Suppressor macrophage (primary cell): ENCODE results near the gene APH1A.
"Not testable (repeated sequence)": the region's sequence is repeated elsewhere in the genome, so short reads cannot be mapped to it uniquely, and the experiment has no call there.

Experiments used
- DNase-seq, 4 experiments: peaks; one replicate each; pipeline ENCODE4 v3.0.0-alpha.2; 2020 to 2022
- total RNA-seq, 17 experiments: gene quantifications; one replicate each; lab custom pipeline; 2026; ENCODE audit warnings: mixed read lengths in 6 of 17, inconsistent platforms in 3 of 17; lab: John Stamatoyannopoulos, UW

APH1A gene
- total RNA-seq, result 151 to 264 (median 183) reads per million in 17 experiments

- peak; percentile 97 to 99 (median 98) for DNase-seq
Observed at GRCh38 chr1:150268705-150269403, at the start of gene APH1A. Gene APH1A (minus strand): TSS chr1:150269016. CDS start chr1:150268810, 206 bp downstream.

GRCh38 chr1:150314691-150315090 lies 45.9 kb upstream of the APH1A start:
- DNase-seq, result not testable (repeated sequence)

- DNase-seq, result no peak
Observed at GRCh38 chr1:150311762-150312161, 42.9 kb upstream of the APH1A start.

- DNase-seq, result no peak
Observed at GRCh38 chr1:150309758-150310508, 41.1 kb upstream of the APH1A start.

- DNase-seq, result not testable (repeated sequence)
Observed at GRCh38 chr1:150308585-150308984, 39.8 kb upstream of the APH1A start.

- DNase-seq, result no peak
Observed at GRCh38 chr1:150302902-150303301, 34.1 kb upstream of the APH1A start.

DNA sequence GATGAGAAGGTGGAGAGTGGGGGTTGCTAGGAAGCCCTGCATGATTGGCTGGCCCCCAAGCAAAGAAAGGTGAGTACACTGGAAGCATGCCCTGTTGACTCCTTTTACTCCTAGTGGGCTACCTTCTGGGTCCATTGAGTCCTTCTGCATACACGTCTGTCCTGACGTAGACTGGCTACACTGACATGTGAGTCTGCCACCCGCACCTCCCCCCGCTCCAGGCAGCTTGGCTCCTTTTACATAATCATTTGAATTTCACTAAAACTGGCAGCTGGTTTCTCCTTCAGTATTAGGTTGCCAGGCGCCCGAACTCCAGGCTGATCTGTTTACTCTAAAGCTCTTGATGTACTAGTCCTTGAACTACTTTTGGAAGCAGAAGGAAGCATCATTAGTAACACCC lies 33.5 kb upstream of the APH1A start:
- DNase-seq, result no peak

GRCh38 chr1:150299716-150300115 lies 30.9 kb upstream of the APH1A start:
- no peak for DNase-seq

- DNase-seq, result no peak
Observed at GRCh38 chr1:150295476-150295875, 26.7 kb upstream of the APH1A start.

GRCh38 chr1:150293433-150294253 lies 24.8 kb upstream of the APH1A start, which contains the start of gene MRPS21:
Gene MRPS21 (plus strand): TSS chr1:150293861. CDS start chr1:150294367, 506 bp downstream.
- DNase-seq, result peak; percentile 91 to 94 (median 94)

DNA sequence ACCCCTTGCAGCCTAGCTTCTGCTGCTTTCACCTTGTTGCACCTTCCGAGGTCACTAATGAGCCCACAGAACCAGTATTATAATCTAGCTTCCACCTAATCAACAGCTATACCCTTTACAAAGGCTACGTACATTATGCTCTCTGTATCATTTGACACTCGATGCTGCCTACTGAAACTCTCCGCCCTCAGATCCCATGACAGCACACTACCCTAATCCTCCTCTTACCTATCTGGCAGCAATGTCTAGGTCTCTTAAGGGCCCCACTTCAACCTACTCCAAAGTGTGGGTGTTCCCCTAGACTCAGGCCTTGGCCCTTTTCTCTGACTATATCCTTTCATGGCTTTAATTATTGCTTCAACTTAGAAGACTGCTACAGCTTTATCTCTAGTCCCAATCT lies 20.0 kb upstream of the APH1A start:
- DNase-seq, result no peak

- no peak for DNase-seq
Observed at GRCh38 chr1:150288382-150288781, 19.6 kb upstream of the APH1A start.

GRCh38 chr1:150283260-150283659 lies 14.4 kb upstream of the APH1A start:
- DNase-seq, result no peak

DNA sequence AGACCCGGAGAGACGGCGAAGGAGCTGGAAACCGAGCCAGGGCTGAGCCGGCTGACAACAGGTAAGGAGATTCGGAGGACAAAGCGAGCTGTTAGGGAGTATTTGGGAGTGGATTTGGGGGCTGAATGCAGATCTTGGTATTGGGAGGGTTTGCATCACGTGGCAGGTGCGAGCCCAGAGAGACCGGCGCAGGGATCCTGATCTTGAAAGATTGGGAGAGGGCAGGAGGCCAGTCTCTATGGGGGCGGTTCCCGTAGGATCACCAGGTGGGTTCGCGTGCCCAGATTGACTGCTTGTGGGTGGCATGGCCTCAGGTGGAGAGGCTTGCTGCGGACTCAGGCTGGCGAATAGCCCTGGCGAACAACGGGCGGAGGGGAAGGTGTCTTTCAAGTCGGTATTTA lies 13.7 kb upstream of the APH1A start:
- no peak for DNase-seq

DNA sequence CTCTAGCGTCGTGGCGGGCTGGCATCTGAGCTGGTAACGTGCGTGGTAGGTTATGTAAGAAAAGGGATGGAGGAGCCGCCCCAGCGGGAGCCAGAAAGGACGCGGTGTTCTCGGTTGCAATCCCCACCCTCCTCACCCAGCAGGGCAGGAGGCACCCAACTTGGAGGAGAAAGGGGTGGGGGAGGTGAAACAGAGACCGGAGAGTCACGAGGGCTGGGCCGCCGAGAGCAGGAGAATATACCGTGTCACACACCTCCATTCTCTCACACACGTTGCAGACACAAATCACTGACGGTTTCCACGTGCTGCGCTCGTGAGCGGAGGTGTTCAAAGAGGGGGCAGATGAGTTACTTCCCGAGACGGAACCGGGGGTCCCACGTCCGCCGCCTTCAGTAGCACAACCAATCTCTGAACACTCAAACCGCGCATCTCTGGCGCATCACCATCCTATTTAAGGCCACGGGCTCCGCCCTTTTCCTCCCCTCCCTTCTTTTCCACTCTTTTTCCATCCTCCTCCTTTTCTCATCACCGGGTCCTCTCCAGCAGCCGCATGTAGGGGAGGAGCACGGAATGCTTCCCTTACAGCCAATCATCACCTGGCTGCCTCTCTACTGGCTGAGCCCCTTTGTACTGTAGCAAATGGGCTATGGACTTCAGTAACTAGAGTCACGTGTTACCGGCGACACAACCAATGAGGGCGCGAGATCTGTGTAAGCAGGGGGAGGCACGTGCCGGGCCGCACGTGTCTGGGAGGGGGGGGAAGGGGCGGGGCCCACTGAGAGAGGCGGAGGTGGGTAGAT lies 13.1 kb upstream of the APH1A start, which contains the start of gene CIART:
CIART (plus strand) TSS at position 797 of the 800 bp plus-strand sequence. CDS start 714 bp downstream, outside the sequence.
- peak; percentile 65 to 82 (median 73) for DNase-seq

DNA sequence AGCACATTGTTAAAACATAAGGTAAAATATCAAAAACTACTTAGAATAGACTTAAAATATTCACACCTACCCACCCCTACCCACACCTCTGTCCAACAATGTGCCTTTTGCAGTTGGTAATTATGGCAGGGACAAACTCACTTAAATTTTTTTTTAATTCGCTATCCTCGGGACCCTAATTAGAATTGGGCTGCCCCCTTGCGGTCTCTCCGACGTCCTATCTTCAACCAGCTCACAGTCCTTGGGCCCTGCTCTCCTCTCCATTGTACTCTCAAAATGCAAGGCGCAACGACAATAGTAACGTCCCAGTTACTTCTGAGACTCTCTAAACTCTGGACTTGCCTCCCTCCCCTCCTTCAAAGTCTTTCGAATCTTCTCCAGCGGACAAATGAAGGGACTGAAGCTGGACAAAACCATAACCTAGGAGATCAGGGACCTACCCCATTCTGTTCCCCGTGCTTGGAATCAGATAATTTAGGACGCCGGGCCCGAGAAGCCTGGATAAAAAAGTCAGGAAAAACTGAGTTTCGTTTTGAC lies 12.5 kb upstream of the APH1A start:
- peak; percentile 63 to 84 (median 76) for DNase-seq

GRCh38 chr1:150280138-150280707 lies 11.4 kb upstream of the APH1A start:
- DNase-seq, result no peak

DNA sequence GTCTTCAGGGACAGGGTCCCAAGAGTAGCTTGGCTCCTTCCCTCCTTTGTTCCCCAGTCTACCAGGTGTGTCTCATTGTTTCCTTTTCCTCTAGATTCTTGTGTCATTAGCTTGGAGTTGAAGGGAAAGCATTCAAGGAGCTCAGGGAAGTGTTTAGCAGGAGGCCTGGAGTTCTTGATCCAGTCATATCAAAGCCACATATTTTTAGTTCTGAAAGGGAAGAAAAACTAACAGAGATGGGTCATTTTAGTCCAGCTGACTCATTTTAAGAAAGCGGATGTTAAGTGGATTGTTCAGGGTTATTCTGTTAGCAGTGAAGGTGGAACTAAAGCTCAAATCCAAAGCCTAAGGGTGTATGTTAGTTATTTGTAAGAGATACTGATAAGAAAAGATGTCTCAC lies 4.5 kb upstream of the APH1A start:
- peak in 2 of 4 experiments; percentile 59 to 64 for DNase-seq

GRCh38 chr1:150271291-150271959 lies 2.6 kb upstream of the APH1A start:
- DNase-seq, result peak in 2 of 4 experiments; percentile 46 to 57

DNA sequence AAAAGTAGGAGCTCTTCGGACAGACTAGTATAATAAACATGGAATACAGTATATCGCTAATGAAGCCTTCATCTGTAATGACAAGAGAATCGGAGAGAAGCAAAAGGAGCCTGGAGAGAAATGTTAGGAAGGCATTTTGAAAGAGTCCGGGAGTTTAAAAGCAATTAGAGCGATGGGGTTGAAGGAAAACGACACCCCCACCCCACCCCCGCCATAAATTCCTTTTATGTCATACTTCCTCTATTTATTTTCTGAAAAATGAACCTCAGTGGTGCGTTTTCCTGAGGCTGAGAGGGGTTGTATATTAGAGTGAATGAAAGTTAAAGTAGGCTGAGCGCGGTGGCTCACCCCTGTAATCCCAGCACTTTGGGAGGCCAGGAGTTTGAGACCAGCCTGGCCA lies 635 bp upstream of the APH1A start:
- peak; percentile 26 to 58 (median 47) for DNase-seq

GRCh38 chr1:150268340-150268704 lies 494 bp downstream of the APH1A start:
- DNase-seq, result peak; percentile 61 to 79 (median 72)
